Activated effector memory CD4-positive, alpha-beta T cell treated with anti-CD3 and anti-CD28 coated beads, Interleukin-2, amount 50 U/mL, for 16 hours (primary cell): ENCODE data around the gene KRT15.

Experiments
- DNase-seq: peaks from one replicate; pipeline ENCODE4 v3.0.0-alpha.2; 2020

KRT15 gene

GRCh38 chr17:41518789-41519449, at the start of gene KRT15:
Gene KRT15, minus strand, starts transcription at chr17:41518890. Its CDS starts 63 bp downstream, at chr17:41518827.
- DNase-seq = no peak

DNA sequence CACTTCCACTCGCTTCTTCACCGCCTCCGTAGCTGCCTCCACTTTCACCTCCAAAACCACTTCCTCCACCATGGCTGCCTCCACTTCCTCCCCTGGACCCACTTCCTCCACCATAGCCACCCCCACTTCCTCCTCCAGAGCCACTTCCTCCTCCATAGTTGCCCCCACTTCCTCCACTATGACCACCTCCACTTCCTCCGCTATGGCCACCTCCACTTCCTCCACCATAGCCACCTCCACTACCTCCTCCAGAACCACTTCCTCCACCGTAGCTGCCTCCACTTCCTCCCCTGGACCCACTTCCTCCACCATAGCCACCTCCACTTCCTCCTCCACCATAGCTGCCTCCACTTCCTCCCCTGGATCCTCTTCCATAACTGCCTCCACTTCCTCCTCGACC, 48.6 kb upstream of the KRT15 start:
- DNase-seq = no peak

- no peak for DNase-seq
These were observed 46.6 kb upstream of the KRT15 start for GRCh38 chr17:41565338-41565737.

GRCh38 chr17:41563607-41564170, 45.0 kb upstream of the KRT15 start:
- DNase-seq = no peak

- no peak for DNase-seq
These were observed 42.9 kb upstream of the KRT15 start for GRCh38 chr17:41561554-41561953.

GRCh38 chr17:41559548-41559947, 40.9 kb upstream of the KRT15 start:
- no peak for DNase-seq

DNA sequence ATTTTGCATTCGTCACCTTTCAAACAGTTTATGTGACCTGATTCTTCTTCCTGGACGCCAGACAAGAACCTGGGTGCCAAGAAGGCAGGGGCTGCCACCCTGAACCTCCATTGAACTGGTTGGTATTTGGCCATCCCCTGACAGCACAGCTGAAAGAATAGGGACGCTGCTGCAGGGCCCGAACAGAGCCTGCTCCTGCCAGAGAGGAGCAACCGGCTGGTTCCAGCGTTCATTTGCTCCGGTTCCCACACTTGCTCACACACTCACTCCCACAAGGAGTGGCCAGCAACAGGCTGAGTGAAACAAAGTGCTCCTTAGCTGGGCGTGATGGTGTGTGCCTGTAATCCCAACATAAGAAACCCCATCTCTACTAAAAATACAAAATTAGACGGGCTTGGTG, 38.2 kb upstream of the KRT15 start:
- DNase-seq = no peak

DNA sequence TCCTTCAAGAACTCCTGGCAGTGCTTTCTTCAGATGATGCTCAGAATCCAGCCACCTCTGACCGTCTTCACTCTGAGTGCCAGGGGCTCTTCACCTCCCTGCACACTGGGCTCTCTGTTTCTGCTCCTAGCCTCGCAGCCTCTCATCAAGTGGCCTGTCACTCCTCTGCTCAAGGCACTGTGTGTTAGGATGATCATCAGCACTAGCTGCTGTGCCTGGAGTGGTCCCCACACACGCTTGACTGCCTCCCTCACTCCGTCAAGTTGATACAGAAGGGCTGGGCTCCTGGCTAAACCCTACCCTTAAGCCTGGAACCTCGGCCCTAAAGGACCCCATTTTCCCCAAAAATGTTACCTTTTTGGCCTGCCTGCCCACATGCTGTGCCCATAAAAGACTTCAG, 37.6 kb upstream of the KRT15 start:
- DNase-seq = no peak

DNA sequence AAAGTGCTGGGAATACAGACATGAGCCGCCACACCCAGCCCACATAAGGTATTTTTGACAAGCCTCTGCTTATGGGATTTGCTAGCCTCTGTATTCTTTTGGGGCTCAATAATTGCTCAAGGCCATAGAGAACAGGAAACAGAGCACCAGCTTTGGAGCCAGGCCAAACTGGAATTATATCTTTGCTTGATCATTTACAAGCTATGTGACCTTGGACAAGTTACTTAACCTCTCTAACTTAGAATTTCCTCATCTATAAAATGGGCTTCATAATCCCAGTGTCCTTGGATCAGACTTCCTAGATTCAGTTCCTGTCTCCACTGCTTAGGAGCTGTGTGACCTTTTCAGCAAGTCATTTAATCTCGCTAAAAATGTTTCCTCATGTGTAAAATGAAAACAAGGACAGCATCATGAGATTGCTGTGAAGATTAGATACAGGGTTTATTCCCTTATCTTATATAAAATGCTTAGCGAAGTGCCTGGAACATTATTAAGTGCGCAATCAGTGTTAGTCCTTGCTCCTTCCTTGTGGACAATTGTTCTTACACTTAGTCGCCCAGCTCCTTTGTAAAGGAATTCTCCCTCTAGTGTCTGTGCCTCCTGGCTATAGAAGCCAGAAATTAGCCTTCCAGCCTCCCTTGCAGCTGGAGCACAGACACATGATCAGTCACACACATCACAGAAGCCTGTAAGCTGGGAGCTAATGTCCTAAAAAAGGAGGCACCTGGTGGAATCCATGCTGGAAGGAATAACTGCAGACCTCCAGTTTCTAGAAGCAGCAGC, 36.6 kb upstream of the KRT15 start:
- DNase-seq = no peak

DNA sequence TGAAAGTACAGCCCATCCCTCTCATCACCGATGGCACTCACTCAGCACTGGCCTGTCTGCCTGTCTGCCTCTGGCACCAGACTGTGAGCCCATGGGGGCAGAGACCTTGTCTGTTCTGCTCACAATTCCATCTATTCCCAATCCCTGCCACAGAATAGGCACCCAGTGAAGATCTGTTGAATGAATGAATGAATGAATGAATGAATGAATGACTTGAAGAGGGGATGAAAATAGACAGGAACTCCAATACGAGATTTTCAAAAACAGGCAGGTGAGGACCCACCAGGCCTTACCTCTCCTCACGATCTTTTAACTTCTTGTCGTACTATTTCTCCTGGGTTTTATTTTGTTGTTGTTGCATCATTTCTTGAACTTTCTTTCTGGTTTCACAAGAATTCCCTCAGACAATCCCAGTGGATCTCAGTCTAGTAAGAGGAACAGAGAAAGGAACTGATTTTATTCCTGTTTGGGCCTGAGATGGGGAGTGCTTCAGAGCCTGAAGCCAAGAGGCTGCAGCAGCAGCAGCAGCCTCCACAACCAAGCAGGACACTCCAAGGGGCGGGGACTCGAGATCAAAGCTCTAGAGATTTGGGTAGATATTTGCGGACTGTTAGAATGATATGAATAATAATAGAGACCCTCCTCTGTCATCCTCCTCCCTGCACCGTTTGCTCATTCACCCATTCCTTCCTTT, 35.4 kb upstream of the KRT15 start:
- DNase-seq = no peak

DNA sequence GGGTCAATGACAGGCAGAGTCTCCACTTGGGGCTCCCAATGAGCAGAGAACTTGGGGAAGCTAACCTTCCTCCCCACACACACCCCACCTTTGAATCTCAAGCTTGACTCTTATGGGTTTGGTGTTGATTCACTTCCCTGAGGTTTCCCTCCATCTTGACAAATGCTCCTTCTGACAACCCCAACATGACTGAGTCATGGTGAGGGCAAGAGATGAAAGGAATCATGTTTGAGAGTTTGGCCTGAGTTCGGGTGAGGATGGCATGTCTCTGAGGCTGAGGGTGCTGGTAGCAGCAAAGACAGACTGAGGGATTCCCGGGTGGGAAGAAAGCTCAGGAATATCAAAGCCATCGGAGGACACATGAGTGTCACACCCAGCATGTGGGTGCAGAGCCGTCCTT, 34.5 kb upstream of the KRT15 start:
- no peak for DNase-seq

- DNase-seq = no peak
These were observed 33.8 kb upstream of the KRT15 start for GRCh38 chr17:41552455-41552854.

DNA sequence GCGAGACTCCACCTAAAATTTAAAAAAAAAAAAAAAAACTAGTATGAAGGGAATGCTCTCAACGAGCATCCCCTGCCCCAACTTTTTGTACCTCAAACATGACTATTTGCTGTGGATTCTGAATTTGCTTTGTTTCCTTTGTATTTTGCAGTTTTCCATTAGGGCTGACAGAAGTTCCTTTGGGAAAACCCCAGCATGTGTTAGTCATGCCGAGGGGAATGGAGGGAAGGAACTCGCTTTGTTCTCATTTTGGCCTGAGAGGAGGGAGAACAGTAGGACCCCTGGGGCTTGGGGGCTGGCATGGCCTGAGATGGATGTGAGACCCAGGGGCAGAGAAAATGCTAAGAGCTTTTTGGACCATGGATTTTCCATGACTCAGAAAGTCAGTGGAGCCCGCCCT, 32.7 kb upstream of the KRT15 start:
- DNase-seq = no peak

- DNase-seq = no peak
These were observed 30.9 kb upstream of the KRT15 start for GRCh38 chr17:41549596-41550039.

GRCh38 chr17:41548844-41549595, 30.3 kb upstream of the KRT15 start:
- DNase-seq = peak; percentile 93

DNA sequence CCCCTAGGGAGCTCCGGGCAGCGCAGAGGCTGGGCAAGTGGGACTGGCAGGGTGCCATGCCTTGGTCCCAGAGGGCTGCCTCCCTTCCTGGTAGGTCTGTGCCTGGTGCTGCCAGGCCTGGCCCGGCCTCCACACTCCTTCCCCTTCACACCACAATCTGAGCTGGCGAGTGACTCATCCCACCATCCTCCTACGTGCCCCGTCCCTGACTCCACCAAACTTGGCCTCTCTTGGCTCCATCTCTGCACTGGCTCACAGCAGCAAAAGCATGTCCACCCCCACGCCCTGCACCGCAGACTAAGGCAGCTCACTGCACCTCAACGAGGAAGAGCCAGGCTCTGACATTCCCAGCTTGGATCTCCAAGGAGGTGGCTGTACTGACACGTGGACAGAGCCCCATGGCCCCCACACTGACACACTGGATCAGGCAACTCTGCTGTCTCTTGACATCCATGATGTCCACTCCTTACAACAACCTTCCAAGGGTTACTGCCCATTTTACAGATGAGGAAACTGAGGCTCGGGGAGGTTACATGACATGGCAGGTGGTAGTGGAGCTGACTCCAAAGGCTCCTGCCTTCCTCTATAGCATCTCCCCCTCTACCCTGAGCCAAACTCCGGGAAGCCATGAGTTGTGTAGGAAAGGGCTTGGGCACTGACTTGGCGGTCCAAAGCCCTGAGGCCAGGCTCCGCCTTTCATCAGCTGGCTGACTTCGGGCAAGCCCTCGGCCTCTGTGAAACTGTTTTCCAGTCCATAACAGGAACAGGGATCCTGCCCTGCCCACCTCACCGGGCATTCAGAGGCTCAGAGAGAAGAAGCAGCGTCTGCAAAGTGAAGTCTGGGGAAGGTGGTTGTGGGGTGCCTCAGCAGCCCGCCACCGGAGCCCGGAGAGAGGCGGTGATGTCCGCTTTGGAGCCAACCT, 29.5 kb upstream of the KRT15 start:
- peak; percentile 86 for DNase-seq

GRCh38 chr17:41547378-41547841, 28.7 kb upstream of the KRT15 start:
- DNase-seq = no peak

DNA sequence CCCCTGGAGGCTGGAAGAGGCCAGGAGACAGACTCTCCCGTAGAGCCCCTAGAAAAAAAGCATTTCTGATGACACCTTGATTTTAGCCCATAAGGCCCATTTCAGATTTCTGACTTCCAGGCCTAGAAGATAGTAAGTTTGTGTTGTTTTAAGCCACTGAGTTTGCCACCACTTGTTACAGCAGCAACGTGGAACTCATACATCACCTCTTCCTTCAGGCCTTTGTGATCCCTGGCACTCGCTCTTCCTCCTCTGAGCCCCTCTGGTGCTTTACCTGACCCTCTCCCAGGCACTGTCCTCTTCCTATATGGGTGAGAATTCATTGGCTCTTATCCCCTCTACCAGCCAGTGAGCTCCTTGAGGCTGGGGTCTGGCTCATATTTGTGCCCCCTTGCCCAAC, 28.1 kb upstream of the KRT15 start:
- no peak for DNase-seq

DNA sequence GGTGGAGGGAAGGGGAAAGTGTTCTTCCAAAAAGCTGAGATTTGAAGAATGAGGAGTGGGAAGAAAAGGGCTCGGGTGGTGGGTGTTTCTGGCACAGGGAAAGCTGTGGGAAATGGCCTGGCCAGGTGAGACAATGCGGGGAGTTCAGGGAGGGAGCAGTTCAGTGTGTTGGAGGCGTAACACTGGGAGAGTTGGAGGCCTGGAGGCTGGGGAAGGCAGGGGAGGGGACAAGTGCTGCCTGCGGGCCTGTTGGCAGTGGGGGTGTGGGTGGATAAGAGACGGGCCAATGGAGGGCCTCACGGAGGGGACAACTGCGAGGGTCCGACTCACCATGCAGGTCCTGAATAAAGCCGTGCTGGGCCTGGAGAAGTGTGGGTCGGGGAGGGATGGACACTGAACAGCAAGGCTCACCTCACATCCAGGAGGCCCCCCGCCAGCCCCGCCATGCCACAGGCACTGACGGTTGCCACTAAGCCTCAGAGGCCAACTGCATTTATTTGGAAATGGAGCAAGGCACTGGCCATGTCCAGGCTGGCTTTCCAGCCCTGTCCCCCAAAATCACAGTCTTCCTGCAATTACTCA, 27.2 kb upstream of the KRT15 start:
- no peak for DNase-seq

- DNase-seq = no peak
These were observed 26.2 kb upstream of the KRT15 start for GRCh38 chr17:41544935-41545334.

GRCh38 chr17:41544491-41544892, 25.8 kb upstream of the KRT15 start:
- no peak for DNase-seq
